ENCODE measurements around the gene LINGO4.

The LINGO4 gene

GRCh38 chr1:151802372-151802771 lies 2.8 kb downstream of the LINGO4 start:
- TF ChIP-seq CTCF (IDR thresholded peaks at IDR 0.05; ENCODE audit: low read length, missing control alignments): no peak
- DNase-seq (ENCODE audit: low read depth): no peak
- H3K4me3 ChIP-seq (replicated peaks; ENCODE audit: low read depth, low read length): no peak overlapping the region

- DNase-seq (ENCODE audit: low read depth): no peak
- no peak for TF ChIP-seq CTCF (IDR thresholded peaks at IDR 0.05; ENCODE audit: low read length, missing control alignments)
- H3K4me3 ChIP-seq (replicated peaks; ENCODE audit: low read depth, low read length): no peak overlapping the region
These were observed 3.4 kb downstream of the LINGO4 start for GRCh38 chr1:151801846-151802245.

GRCh38 chr1:151801310-151801820 lies 3.9 kb downstream of the LINGO4 start:
- no peak for TF ChIP-seq CTCF (IDR thresholded peaks at IDR 0.05; ENCODE audit: low read length, missing control alignments)
- H3K4me3 ChIP-seq (replicated peaks; ENCODE audit: low read depth, low read length): no peak overlapping the region
- DNase-seq (ENCODE audit: low read depth): no peak

- DNase-seq (ENCODE audit: low read depth): no peak
- TF ChIP-seq CTCF (IDR thresholded peaks at IDR 0.05; ENCODE audit: low read length, missing control alignments): no peak
- no peak overlapping the region for H3K4me3 ChIP-seq (replicated peaks; ENCODE audit: low read depth, low read length)
These were observed 4.4 kb downstream of the LINGO4 start for GRCh38 chr1:151800830-151801229.

GRCh38 chr1:151799179-151800022 lies 5.8 kb downstream of the LINGO4 start:
- H3K4me3 ChIP-seq (replicated peaks; ENCODE audit: low read depth, low read length): no peak overlapping the region
- TF ChIP-seq CTCF (IDR thresholded peaks at IDR 0.05; ENCODE audit: low read length, missing control alignments): no peak
- no peak for DNase-seq (ENCODE audit: low read depth)

GRCh38 chr1:151798571-151798970 lies 6.6 kb downstream of the LINGO4 start:
- no peak for DNase-seq (ENCODE audit: low read depth)
- H3K4me3 ChIP-seq (replicated peaks; ENCODE audit: low read depth, low read length): no peak overlapping the region
- no peak for TF ChIP-seq CTCF (IDR thresholded peaks at IDR 0.05; ENCODE audit: low read length, missing control alignments)

Measured in fibroblast of pulmonary artery (primary cell).